Thyroid gland (tissue), 4 donors: ENCODE measurements around the gene CD48. TPM values are rescaled to one million over a fixed set of nuclear protein-coding genes. Genes with fewer than 3 reads are reported as not detected.

Experiments used
- DNase-seq, 2 donors: peaks; one replicate each; pipeline ENCODE4 v3.0.0-alpha.2; 2019
- H3K27ac ChIP-seq, 3 donors: fragments of 200-600 bp; sonication (generic); 1 replicate in 2 of 3; 2 replicates in 1 of 3; pipeline ENCODE4 v1.5.1; 2016 to 2019; ENCODE audit warnings: mild to moderate bottlenecking in 1 of 3, moderate library complexity in 1 of 3
- H3K27me3 ChIP-seq: fragments of 200-600 bp; sonication (generic); one replicate; pipeline ENCODE4 v1.5.1; 2019
- H3K36me3 ChIP-seq, 2 donors: fragments of 200-600 bp; sonication (generic); one replicate each; pipeline ENCODE4 v1.5.1; 2016 to 2019
- H3K4me1 ChIP-seq, 2 donors: fragments of 200-600 bp; sonication (generic); one replicate each; pipeline ENCODE4 v1.5.1; 2017 to 2019
- H3K4me3 ChIP-seq, 3 donors: fragments of 200-600 bp; sonication (generic); replicated peaks in 1 of 3; 1 replicate in 2 of 3; 2 replicates in 1 of 3; pipeline ENCODE4 v1.5.1; 2016; ENCODE audit warnings: mild to moderate bottlenecking in 1 of 3
- H3K9me3 ChIP-seq: fragments of 200-600 bp; sonication (generic); one replicate; pipeline ENCODE4 v1.5.1; 2017
- CTCF ChIP-seq, 6 experiments: fragments of 200-600 bp in 3 of 6; fragments of 450-650 bp in 3 of 6; sonication (generic) in 3 of 6; IDR thresholded peaks; one replicate each; pipeline ENCODE4 v1.5.1; 2016 to 2019; ENCODE audit warnings: antibody characterized with exemption in 6 of 6, mild to moderate bottlenecking in 2 of 6, inconsistent platforms in 1 of 6, moderate library complexity in 1 of 6
- POLR2A ChIP-seq, 2 donors: fragments of 450-650 bp; IDR thresholded peaks; one replicate each; pipeline ENCODE4 v1.6.1; 2017; ENCODE audit warnings: antibody characterized with exemption in 2 of 2, mild to moderate bottlenecking in 2 of 2, moderate library complexity in 1 of 2
- WGBS, 2 donors: methylation state at CpG; one replicate each; pipeline ENCODE4 v1.1.5; 2017; 5-methylcytosine and 5-hydroxymethylcytosine counted together
- intact Hi-C: fragments of 100-400 bp; cut with DNase I; formaldehyde crosslinking; loops from one replicate; pipeline ENCODE4 v1.15.1; 2023
- total RNA-seq, 4 donors: library from RNA; depleted of rRNA; stranded (reverse); fragments of >200 nt; gene quantifications; one replicate each; pipeline ENCODE4 v1.2.3, GENCODE V29; 2016

CD48 gene
- total RNA-seq, 4 donors from 2014 or later: 3.5 to 13.6 (median 4.8) TPM

- Histone ChIP-seq H3K9me3 (no peaks in the 10 kb centered on the region), H3K27me3 (no peaks in the 10 kb centered on the region), H3K4me1 (peaks cover 0 to 5% of the 10 kb centered on the region in 2 donors), H3K4me3 (no peak overlapping the region), H3K36me3 (no peaks in the 10 kb centered on the region), H3K27ac (no peak overlapping the region)
- WGBS, 2 donors: 85 to 86% methylated on average over 10 of the region's 10 CpGs
- no peak for DNase-seq
- no peak for TF ChIP-seq CTCF (IDR thresholded peaks at IDR 0.05)
- intact Hi-C loops: no loop called here
Measured at GRCh38 chr1:160722726-160723125, 11.1 kb upstream of the CD48 start.

GRCh38 chr1:160721473-160721872 lies 9.9 kb upstream of the CD48 start:
- DNase-seq: no peak
- Histone ChIP-seq H3K27ac (no peak overlapping the region), H3K9me3 (no peaks in the 10 kb centered on the region), H3K36me3 (no peaks in the 10 kb centered on the region), H3K4me3 (no peak overlapping the region), H3K4me1 (peaks cover 3 to 16% of the 10 kb centered on the region in 2 donors), H3K27me3 (no peaks in the 10 kb centered on the region)
- no peak for TF ChIP-seq CTCF (IDR thresholded peaks at IDR 0.05)
- TF ChIP-seq POLR2A (IDR thresholded peaks at IDR 0.05): no peak
- intact Hi-C loops: no loop called here

GRCh38 chr1:160720356-160721085 lies 8.9 kb upstream of the CD48 start:
- DNase-seq: peak; percentile 19 to 34
- no peak for TF ChIP-seq POLR2A (IDR thresholded peaks at IDR 0.05)
- TF ChIP-seq CTCF (IDR thresholded peaks at IDR 0.05): no peak

GRCh38 chr1:160718210-160718609 lies 6.6 kb upstream of the CD48 start:
- peaks cover 3 to 16% of the 10 kb centered on the region in 2 donors for H3K4me1 ChIP-seq
- no peaks in the 10 kb centered on the region for H3K9me3 ChIP-seq
- no peak overlapping the region for H3K4me3 ChIP-seq
- no peak for DNase-seq
- intact Hi-C loops: no loop called here
- WGBS, 2 donors: 71 to 79% methylated on average over 4 of the region's 4 CpGs
- TF ChIP-seq POLR2A (IDR thresholded peaks at IDR 0.05) (no peak), CTCF (IDR thresholded peaks at IDR 0.05) (no peak)
- H3K36me3 ChIP-seq: no peaks in the 10 kb centered on the region
- H3K27me3 ChIP-seq: no peaks in the 10 kb centered on the region
- no peak overlapping the region for H3K27ac ChIP-seq

More at GRCh38 chr1:160720356-160721085, 8.9 kb upstream of the CD48 start:
- Histone ChIP-seq H3K27me3 (no peaks in the 10 kb centered on the region), H3K9me3 (no peaks in the 10 kb centered on the region), H3K27ac (no peak overlapping the region), H3K4me1 (peaks cover 3 to 16% of the 10 kb centered on the region in 2 donors), H3K36me3 (no peaks in the 10 kb centered on the region), H3K4me3 (no peak overlapping the region)
- intact Hi-C loops: no loop called here
- WGBS, 2 donors: 69 to 70% methylated on average over 3 of the region's 3 CpGs

- Histone ChIP-seq H3K36me3 (no peaks in the 10 kb centered on the region), H3K27me3 (no peaks in the 10 kb centered on the region), H3K4me1 (peaks cover 3 to 16% of the 10 kb centered on the region in 2 donors), H3K9me3 (no peaks in the 10 kb centered on the region), H3K27ac (peak overlapping the region in 1 of 3 donors; percentile 58), H3K4me3 (no peak overlapping the region)
- WGBS, 2 donors: 61 to 65% methylated on average over 5 of the region's 5 CpGs
- TF ChIP-seq POLR2A (IDR thresholded peaks at IDR 0.05) (no peak), CTCF (IDR thresholded peaks at IDR 0.05) (no peak)
- intact Hi-C loops: no loop called here
- no peak for DNase-seq
Measured at GRCh38 chr1:160717306-160717705, 5.7 kb upstream of the CD48 start.
